Right forelimb (tissue), 1 donor: ENCODE measurements around the gene NCEH1.
"Not testable (repeated sequence)": the region's sequence is repeated elsewhere in the genome, so short reads cannot be mapped to it uniquely, and the experiment has no call there.

Experiments used
- DNase-seq: peaks from one replicate; pipeline ENCODE4 v3.0.0-alpha.2; 2018

NCEH1 gene

DNA sequence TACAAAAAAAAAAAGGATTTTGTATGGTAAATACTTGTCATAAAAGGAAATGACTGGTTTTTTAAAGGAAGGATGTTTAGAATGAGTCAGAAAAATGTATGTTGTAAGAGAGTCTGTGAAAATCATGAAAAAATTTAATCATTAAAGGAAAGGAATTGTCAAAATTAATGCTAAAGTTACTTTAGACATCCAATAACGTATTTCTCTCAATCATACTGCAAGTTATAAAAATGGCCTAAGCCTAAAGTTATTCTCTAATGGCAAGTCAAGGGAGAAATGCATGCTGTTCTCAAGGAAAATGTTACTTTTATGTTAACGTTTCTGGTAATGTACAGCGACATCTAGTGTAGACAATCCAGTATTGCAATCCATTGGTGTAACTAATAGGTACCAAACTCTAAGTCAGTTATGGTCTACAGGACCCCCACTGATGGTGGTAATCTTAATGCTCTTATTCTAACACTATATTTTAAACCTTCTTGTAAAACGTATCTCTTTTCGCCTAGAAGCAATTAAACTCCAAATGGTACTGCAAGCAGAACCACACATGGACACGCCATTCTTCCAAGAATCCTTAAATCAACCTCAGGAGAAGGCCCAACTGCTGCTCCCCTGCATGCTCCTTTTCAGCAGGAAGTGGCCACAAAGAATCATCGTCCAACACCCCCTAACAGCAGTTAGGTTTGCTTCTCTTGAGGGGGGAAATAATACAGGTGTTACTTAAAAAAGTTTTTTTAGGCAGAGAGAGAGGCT, 35.2 kb downstream of the NCEH1 start:
- DNase-seq: no peak

DNA sequence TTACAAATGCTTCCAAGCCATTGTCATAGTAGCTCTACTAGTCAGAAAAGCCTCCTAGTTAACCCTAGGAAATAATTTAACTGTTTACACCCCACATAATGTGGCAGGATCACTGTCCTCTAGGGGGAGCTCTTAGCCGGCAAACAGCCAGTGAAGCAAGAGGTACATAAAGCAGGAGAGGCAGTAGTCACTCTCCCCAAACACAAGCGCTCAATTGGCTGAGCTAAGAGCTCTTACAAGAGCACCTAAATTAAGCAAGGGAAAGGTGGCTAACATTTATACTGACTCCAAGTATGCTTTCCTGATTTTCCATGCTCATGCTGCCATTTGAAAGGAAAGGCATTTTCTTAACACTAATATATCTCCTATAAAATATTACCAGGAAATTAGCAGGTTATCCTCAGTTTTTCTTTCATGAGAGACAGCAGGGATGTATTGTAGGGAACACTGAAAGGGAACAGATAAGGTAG, 37.6 kb downstream of the NCEH1 start:
- DNase-seq: no peak

DNA sequence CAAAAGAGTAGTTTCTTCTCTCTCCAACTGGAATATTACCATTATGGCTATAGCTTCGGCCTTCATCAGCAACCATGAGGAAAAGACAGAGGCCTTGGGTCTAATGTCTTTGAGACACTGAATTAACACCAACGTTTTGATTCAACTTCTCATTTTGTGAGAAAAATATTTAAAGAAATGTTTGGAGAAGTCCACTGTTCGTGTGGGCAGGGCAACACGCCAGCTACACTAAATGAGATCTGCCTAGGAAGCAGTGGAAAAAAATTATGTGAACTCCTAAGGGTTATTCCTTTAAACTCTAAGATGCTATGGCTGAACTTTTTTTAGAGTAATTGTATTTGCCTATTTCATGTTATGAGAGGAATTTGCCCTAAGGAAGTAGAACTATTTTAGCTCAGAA, 41.8 kb downstream of the NCEH1 start:
- no peak for DNase-seq

DNA sequence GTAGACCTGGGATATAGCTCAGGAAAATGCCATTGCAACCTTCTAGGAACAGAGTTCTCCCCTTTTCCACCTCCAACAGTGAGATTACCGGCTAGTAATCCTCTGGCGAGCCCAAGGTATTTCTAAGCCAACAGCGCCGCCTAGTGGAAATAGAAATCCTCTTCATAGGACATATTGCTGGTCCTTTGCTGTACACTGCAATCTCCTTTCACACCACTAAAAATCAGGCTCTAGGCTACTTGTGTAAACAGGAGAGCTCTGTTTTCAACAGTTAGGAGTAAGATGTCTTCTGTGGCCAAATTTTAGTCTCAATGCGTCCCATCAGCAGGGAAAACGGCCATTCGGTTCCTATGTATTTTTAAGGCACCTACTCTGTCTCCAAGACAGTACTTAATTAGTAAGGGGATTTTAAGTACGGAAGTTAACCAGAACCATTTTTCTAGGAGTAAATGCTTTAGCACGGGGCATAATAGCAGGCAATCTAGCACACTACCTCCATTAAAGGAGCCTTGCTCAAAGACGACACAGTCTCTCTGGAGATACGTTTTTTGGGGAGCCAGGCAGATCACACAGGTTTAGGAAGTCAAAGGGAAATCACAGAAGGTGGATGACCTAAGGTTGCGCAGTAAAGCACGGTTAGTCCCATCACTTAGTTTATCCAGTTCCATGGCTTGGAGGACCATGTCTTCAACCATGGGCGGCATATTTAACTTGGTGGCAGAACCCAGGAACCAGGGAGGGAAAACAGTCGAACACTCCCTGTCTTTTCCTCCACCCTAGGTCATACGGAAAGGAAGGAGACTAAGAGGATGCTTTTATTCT, 43.8 kb downstream of the NCEH1 start:
- peak; percentile 77 for DNase-seq

DNA sequence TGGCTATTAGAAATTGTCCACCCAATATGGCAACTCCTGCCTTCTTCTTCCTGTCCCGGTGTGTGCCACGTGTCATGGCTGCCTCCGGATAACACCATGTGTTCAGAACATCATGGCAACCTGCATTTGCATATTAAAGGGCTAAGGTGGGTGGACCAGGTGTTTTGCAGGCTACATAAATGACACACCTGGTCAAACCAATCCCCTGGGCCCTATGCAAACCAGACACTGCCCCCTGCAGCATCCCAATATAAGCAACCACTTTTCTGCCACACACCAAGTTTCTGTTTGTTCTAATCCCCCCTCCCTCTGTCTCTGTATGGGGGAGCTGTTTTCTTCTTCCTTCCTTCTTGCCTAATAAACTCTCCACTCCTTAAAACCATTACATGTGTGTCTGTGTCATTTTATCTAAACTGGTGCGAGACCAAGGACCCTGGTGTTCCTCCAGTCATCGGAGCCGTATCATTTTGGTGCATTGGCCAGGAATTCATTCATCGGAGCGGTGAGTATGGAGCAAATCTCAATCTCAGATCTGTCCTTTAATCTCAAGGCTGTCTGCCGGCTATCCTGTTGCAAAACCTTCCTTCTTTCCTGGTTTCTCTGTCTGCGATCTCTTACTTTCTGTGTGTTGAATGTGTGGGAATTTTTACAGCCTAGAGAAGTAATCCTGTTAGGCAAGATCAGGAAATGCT, 44.5 kb downstream of the NCEH1 start:
- DNase-seq: no peak

DNA sequence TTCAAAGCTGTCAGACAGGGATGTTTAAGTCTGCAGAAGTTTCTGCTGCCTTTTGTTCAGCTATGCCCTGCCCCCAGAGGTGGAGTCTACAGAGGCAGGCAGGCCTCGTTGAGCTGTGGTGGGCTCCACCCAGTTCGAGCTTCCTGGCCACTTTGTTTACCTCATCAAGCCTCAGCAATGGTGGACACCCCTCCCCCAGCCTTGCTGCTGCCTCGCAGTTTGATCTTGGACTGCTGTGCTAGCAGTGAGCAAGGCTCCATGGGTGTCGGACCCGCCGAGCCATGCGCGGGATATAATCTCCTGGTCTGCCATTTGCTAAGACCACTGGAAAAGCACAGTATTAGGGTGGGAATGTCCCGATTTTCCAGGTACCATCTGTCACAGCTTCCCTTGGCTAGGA, 45.4 kb downstream of the NCEH1 start:
- not testable (repeated sequence) for DNase-seq

DNA sequence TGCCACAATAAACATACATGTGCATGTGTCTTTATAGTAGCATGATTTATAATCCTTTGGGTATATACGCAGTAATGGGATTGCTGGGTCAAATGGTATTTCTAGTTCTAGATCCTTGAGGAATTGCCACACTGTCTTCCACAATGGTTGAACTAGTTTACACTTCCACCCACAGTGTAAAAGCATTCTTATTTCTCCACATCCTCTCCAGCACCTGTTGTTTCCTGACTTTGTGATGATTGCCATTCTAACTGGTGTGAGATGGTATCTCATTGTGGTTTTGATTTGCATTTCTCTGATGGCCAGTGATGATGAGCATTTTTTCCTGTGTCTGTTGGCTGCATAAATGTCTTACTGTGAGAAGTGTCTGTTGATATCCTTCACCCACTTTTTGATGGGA, 50.4 kb downstream of the NCEH1 start:
- not testable (repeated sequence) for DNase-seq

DNA sequence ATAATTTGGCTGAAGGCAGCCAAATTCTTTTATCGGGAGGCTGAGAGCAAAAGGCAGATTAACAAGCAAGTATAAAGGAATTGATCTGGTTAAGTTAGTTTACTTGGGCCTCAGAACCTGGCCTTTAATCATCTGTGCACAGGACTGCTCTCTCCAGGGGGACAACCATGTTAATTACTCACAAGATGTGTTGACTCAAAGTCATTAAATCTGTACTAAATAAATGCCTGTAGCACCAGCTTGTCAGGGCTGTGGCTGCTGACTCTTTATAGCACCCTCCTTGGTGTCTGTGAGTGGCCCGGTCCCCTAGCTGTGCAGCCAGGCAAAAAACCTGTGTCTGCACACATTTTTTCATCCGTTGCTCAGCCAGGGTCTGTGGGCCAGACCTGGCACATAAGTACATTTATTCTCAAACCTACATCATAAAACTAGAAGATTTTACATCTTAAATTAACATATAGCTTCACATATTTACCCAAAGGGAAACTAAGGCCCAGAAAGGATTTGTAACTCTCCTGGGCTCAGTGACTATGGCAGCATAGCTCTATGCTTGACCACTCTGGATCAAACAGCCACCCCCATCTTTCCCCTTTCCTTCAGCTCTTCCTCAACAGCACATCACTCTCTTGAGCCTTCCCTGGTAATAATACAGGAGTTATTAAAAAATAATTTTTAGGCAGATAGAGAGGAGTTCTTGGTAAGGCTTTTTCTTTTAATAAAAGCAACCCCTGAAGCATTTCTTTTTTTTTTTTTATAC, 51.4 kb downstream of the NCEH1 start:
- no peak for DNase-seq

DNA sequence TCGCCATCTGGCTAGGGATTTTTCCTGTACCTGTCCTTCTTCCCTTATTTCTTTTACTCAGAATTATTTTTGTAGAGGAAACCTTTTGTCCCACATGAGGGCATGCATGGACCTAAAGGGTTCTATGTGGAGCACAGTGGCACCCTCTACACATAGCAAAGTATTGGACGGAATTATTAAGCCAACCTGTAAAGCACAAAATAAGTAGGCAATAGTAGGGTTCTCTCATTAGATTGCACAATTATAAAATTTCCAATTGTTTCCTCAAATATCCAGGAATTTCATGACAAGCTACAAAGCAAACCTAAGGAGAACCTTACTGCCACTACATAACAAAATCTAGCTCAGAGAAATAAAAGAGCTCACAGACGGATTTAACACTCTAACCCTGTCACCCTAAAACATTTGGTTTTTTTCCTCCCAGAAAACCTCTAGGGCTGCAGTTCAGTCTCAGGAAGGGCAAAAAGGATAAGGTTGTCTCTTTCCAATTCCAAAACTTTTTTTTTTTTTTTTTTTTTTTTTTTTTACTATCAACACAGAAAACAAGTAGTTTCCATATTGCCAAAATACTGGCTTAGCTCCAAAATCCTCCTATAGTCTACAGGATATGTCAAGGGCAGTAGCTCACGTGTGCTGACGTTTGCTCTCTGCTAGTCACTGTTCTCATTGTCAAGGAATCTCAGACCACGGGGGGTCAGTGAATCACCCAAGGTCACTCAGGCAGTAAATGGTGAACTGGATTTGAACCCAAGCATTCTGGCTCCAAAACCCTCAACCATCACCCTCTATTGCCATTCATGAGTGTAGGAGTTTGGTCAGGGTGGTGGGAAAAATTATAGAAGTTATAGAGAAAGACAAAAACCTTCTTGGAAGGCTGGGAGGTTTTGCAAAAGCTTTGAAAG, 52.3 kb downstream of the NCEH1 start:
- no peak for DNase-seq

DNA sequence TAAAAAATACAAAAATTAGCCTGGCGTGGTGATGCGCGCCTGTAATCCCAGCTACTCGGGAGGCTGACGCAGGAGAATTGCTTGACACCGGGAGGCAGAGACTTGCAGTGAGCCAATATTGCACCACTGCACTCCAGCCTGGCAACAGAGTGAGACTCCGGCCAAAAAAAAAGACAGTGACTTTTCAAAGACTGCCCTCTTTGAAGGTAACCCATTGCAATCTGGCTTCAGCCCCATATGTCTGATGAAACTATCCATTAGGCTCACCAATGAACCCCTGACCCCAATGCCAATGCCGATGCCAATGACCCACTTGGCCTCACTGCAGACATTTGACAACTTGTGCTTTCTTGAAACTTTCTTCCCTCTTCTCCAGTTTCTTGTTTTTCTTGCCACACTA, 54.3 kb downstream of the NCEH1 start:
- DNase-seq: no peak

DNA sequence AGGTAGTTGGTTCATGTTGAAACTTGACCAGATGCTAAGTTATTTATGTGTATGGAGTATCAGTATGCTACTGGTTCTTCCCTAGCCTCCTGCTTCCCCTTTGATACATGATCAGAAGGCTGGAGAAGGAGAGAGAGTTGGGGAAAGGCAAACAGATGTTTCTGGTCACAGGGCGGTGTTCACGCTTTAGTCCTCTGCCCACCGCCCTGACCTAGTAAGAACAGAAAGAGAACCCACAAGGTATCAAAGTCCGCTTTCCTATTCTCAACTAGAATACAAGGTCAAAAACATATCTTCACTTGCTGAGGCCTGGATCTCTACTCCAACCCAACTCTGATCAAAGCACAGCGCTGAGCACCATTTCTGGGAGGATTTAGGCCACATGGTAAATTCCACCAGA, 55.5 kb downstream of the NCEH1 start:
- no peak for DNase-seq

DNA sequence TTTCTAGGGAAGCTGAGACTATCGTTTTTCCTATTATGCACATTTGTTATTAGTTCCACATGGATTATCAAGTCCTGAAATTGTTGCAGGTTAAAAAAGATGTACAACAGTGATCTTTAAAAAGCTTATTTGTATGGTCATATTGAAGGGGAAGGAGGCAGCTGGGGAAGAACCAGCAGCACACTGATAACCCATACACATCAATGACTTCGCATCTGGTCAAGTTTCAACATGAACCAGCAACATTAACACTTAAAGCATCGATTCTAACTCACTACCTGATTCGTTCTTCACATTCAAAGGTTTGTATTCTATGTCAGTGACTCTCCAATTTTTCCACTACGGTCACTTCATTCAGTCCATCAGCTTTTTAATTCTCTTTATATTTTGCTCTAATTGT, 56.4 kb downstream of the NCEH1 start:
- no peak for DNase-seq

DNA sequence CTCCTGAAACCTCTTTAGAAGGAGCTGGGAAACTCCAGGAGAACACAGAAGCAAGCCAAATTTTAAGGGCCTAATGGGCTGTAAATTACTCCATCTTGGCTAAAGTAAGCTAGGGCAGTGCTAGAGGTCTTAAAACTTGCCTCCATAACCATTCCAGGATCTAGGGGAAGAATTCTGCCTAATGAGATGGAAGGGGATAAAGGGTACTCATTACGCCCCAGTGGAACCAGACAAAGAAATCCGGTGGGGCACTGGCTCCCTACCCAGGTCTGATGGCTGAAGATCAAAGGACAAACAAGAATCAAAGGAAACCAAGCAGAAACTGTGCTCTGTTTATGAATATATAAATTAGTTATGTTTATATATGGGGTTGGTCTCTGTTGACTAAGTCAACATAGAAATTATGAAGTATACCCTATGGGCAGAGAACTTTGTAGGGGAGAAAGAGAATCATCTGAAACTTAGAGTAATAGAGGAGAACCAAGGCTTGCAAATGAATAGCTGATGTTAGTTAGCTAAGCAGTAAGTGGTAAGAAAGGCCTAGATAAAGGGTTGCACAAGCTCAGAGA, 57.8 kb downstream of the NCEH1 start:
- no peak for DNase-seq

DNA sequence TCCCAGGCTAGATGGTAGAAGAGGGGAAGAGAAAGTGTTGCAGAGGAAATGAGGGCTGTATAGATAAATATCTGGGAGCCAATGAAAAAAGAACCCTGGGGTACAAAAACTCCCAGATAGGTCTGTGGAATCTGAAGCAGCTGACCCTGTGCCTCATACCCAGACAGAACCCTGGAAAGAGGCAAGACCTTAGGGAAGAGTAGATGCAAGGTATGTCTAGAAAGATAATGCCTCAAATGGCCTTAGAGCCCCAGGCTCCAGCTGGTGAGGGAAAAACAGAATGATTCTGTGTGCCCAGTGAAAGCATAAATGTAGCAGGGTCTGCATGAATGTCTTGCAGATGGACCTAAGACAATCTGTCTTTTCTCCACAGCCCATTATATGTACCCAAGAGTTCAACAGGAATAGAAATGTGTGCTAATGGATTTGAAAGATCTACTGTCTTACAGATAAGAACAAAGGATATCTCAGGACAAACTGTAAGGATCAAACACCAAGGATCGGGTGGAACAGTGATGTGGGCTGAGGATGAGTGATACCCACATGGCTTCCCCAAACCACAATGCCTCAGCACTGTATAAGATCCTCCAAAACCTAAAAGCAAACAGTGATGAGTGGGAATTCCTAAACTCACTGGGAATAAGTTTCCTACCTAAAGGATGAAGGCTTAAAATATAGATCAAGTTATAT, 58.8 kb downstream of the NCEH1 start:
- no peak for DNase-seq

DNA sequence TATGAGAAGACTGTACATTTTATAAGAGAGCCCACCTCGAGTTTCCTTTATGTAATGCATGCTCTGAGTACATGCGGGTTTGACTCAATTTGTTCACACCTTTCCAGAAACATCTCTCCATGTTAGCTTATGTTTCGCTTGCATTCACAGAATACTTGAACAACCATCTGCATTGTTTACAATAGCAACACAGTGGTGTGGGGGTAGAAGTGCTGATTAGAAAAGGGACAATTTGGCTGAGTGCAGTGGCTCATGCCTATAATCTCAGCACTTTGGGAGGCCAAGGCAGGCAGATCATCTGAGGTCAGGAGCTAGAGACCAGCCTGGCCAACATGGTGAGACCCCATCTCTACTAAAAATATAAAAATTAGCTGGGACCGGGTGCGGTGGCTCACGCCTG, 60.9 kb downstream of the NCEH1 start:
- DNase-seq: no peak

DNA sequence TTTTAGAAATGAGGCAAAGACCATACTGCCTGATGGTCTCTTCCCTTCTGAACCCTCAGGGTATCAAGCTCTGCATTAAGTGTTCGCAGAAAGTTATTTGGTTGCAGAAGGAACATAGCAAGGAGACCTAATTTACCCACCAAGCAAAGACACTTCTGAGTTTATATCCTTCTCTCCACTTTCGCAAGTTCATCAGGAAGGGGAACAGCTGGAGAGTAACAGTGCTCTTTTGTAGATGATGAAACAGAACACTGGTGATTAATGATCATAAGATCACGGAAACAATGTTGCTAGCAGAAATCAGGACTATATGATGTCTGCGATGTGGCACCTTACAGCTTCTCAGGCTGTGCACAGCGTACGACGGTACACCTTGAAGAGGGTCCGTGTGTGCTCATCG, 62.1 kb downstream of the NCEH1 start:
- DNase-seq: no peak

DNA sequence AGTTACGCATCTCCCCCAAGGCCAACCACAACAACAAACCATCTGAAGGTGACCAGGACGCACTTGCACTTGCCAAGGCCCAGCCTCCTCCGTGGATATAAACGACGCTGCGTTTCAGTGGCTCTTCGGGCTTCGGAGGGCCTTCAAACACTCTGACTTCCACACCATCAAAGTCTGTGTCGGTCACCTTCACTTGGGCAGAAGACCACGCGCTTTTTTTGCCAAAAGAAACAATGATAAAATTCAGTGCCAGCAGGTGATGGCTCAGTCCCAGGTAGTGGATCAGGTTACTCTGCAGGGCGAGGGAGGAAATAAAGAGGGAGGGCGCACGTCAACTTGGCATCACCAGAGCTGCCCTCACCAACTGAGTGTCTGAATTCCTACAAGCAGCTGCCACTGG, 63.0 kb downstream of the NCEH1 start:
- no peak for DNase-seq

DNA sequence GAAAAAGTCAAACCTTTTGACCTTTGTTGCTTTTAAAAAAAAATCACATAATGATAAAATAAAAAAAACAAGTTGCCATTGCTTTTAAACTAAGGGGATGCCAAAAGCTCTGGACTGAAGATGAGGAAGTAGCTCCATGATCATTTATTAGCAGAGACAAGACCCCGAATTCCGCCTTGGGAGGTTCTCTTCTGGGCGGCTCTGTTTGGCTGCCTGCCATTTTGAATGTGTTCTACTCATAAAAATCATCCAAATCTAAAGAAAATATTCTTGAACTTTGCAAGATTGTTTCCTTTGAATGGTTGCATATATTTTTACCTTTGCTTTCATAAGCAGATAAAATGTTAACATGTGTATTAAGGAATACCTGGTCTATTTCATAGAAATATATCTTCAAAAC, 63.8 kb downstream of the NCEH1 start:
- DNase-seq: no peak

DNA sequence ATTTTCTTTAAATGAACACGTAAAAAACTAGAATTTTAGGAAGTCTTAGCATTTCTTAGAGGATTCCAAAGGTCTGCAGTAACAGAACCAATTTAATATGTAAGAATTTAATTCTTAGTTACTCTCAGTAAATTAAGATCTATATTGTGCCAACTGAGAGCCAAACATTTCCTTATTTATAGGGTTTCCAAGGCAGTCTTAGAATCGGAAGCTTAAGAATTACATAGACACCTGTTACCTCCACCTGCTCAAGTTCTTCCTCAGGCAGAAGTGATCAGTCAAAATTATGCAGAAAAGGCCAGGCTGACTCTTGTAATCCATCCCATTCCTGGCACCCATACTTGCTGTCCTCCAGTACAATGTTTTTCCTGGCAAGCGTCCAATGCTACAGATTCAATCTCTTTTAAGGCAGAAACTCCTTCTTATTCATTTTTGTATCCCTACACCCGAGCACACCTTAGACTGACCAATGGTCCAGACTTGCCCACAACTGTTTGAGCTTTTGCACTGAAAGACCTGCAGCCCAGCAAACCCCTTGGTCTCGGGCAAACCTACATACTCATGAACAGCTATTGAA, 64.3 kb downstream of the NCEH1 start:
- DNase-seq: no peak

DNA sequence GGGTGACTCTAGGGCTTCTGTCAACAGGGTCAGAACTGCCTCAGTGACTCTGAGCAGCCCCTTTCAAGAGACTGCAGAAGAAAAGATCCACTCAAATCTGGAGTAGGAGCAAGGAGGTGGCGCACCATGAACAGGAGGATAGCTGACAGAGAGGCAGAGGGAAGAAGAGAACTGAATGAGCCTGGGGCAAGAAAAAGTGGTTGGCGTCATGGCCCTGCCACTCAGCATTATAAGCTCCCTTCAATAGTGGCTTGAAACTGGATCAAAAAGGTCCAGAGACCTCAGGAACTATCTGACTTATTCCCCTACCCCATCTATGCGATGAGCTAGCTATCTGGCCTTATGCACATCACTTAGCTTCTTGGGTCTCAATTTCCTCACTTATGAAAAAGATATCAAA, 66.6 kb downstream of the NCEH1 start:
- no peak for DNase-seq
